Activated CD8-positive, alpha-beta memory T cell treated with anti-CD3 and anti-CD28 coated beads for 1 hour (primary cell): ENCODE results near the gene ULBP2.

Source experiments
- DNase-seq, 2 donors: peaks; one replicate each; pipeline ENCODE4 v3.0.0-alpha.2; 2020; ENCODE audit warnings: low read depth in 1 of 2; ENCODE audit errors: extremely low read depth in 1 of 2

The ULBP2 gene

DNA sequence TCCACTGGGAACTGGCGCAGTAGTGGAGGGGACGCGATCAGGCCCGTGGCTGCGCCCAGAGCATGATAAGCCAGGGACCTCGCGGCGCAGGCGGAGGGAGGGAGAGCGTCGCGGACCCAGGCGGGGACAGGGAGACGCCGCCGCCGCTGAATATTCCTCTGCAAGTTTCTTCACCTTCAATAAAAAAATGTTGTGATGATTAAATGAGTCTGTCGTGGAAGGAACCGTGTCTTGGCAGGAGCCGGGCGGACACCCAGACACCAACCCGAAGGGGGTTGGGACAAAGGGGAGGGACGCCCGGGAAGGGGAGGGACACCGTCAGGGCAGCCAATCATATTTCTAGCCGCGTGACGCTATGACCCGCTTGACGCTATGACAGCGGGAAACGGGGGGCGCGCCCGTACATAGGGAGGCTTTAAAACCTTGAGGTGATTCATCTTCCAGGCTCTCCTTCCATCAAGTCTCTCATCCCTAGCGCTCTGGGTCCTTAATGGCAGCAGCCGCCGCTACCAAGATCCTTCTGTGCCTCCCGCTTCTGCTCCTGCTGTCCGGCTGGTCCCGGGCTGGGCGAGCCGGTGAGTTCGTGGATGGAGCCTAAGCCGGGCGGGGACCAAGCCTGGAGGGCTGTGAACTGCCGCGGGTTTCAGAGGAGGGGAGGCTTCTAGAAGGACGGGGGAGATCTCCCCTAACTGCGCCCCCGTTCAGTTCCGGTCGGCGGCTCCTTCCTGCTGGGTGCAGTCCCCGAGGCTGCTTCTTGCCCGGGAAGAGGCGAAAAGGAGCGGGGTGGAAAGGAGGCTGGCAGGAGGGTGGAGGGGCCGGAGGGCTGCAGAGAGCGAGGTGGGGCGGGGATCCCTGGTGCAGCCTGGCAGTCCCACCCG, at the start of gene ULBP2:
Gene ULBP2 (plus strand): TSS at position 432 of the 878 bp plus-strand sequence. CDS start 59 bp downstream, at position 491.
- DNase-seq, result peak; percentile 80 to 91

GRCh38 chr6:149895048-149895590, 46.7 kb upstream of the ULBP2 start:
- DNase-seq, result no peak

DNA sequence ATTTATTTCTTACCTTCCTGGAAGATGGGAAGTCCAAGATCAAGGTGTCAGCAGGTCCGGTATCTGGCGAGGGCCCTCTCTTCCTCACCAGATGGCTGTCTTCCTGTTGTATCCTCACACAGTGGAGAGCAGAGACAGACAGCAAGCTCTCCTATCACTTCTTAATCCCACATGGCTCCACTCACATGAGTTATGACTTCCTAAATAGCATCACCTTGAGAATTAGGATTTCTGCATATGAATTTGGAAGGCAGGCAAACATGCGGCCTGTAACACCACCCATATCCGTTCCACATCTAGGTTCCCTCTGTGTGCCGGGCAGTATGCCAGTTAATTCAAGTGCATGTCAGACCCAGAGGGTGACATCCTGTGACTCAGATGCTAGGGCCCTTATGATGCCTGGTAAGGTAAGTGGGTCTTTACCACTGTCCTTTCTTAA, 46.0 kb upstream of the ULBP2 start:
- no peak for DNase-seq

GRCh38 chr6:149896491-149896890, 45.3 kb upstream of the ULBP2 start:
- DNase-seq, result no peak

DNA sequence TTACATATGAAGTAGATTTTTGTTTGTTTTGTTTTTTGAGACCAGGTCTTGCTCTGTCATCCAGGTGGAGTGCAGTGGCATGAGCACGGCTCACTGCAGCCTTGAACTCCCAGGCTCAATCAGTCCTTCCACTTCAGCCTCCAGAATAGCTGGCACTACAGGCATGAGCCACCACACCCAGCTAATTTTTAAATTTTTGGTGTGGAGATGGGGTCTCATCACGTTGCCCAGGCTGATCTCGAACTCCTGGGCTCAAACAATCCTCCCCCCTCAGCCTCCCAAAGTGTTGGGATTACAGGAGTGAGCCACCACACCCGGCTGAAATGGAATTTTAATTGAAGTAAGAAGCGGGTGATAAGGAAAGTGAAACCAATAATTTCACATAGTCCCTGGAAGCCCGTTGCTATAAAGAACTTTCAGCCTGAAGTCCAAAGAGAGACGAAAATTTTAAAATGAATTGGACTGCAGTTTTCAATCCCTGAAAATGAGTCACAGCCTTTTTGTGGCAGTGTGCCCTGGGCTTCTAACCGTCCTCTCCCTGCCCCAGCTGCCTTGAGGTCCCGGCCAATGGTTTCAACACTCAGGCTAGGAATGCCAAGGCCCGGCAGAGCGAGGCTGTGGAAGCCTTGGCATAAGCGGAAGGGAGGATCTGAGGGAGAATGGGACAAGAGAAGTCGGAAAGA, 44.7 kb upstream of the ULBP2 start:
- DNase-seq, result no peak

DNA sequence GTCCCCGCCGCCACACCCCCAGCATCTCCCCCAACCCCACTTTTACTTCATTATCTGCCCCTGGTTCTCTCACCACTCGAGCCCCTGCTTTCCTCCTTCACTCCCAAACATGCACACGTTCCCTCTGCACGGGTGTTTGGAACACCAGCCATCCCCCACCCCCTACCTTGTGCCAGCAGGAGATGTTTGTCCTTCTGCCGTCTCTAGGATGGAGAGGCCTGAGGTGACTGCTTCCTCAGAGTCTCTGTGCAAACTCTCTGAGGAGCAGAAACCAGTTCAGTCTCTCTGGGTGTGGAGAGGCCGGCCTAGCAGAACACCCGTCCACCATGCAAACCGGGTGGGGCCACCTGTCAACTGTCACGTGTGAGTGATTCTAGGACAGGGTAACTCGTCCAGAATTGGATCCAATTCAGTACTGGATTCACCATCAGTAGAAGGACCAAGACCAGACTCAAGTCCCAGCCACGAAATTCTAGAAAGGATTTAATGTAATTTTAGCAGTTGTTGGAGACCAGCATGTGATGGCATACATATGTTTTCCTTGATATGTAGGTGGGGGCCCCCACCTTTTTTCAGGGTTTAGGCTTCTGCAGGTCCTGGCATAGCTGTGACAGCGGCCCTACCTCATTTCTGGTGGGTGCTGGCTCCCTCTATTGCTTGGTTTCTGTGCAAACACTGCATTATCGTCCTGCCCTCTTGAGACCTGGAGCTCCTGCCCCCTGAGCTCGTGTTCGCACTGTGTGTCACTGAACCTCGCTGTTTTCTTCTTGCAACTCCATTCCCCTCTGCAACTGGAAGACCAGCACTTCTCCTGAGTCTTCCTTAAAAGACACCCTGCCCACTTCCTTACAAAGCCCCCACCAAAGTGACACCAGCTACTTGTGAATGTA, 43.7 kb upstream of the ULBP2 start, which contains the start of gene RAET1E:
Gene RAET1E (minus strand): TSS at position 259 of the 890 bp plus-strand sequence. CDS start 7,212 bp downstream, outside the sequence.
- no peak for DNase-seq

GRCh38 chr6:149898966-149899365, 42.8 kb upstream of the ULBP2 start:
- no peak for DNase-seq

DNA sequence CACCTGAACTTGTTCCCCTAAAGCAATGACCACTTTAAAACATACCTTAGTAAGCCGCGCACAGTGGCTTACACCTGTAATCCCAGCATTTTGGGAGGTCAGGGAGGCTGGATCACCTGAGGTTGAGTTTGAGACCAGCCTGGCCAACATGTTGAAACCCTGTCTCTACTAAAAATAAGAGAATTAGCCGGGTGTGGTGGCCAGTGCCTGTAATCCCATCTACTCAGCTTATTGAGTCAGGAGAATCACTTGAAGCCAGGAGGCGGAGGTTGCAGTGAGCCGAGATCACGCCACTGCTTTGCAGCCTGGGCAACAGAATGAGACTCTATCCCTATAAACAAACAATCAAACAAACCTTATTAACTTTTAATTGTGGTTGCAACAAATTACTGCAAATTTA, 42.3 kb upstream of the ULBP2 start:
- DNase-seq, result no peak

GRCh38 chr6:149899926-149900619, 41.7 kb upstream of the ULBP2 start:
- no peak for DNase-seq

- DNase-seq, result no peak
Observed at GRCh38 chr6:149900620-149901443, 41.0 kb upstream of the ULBP2 start.

- no peak for DNase-seq
Observed at GRCh38 chr6:149901444-149902140, 40.2 kb upstream of the ULBP2 start.

GRCh38 chr6:149903938-149904611, 37.7 kb upstream of the ULBP2 start:
- DNase-seq, result no peak

GRCh38 chr6:149904661-149905370, 37.0 kb upstream of the ULBP2 start:
- DNase-seq, result no peak

- no peak for DNase-seq
Observed at GRCh38 chr6:149905371-149905910, 36.4 kb upstream of the ULBP2 start.

DNA sequence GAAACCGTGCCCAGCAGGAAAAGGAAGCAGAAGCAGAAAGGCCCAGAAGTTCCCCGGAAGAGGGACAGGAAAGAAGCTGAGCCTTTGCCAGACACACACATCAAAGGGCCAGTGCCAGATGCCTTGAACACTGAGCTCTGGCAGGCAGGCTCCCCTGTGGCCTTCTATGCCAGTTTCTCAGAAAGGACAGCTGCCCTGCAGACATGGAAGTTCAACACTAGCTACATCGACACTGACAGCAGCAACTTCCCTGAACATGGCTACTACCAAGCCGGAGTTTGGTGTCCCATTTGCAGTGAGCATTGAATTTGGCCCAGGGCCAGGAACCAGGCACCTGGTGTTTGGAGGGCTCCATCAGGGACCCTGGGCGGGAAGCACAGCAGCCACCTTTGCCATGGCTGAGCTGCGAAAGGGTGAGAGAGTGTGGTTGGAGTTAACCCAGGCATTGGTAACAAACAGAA, 35.9 kb upstream of the ULBP2 start:
- DNase-seq, result no peak

DNA sequence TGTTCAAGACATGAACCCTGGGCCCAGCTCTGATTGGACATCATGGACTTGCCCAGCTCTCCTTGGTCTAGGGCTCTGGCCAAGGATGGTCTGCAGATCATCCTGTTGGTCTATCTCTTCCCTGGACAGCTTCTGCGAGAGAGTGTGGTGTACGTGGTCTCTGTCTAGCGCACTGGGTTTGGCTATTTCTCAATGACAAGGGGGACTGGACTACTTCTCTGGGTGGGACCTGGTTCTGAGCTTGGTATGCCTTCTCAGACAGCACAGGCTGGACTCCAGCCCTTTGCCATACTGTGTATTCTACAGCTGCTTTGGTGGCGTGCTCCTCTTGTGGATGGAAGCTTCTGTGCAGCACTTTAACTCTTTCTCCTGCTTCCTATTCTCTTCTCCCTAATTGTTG, 35.4 kb upstream of the ULBP2 start:
- no peak for DNase-seq

GRCh38 chr6:149907317-149907716, 34.5 kb upstream of the ULBP2 start:
- DNase-seq, result no peak
